ENCODE data around the gene PSMA8.

DNA sequence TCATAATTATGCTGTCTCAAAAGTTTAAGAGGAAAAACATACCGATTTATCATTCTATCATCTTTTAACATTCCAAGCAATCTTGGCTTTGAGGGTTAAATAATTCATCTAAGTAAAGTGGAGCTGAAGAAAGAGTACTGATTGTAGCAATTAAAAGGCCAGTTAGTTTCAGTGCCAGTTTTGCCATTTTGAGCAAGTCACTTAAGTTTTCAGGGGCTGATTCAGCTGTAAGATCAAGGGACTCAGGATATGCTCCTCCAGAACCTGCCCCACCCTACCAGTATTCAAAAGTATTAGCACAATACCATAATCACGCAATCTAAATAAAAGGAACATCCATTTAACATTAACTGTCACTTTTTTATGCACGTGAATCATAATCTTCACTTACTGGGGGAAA, 45.2 kb upstream of the PSMA8 start:
- TF ChIP-seq POLR2AphosphoS5 (IDR thresholded peaks at IDR 0.05): no peak
- TF ChIP-seq, protein P1, sequence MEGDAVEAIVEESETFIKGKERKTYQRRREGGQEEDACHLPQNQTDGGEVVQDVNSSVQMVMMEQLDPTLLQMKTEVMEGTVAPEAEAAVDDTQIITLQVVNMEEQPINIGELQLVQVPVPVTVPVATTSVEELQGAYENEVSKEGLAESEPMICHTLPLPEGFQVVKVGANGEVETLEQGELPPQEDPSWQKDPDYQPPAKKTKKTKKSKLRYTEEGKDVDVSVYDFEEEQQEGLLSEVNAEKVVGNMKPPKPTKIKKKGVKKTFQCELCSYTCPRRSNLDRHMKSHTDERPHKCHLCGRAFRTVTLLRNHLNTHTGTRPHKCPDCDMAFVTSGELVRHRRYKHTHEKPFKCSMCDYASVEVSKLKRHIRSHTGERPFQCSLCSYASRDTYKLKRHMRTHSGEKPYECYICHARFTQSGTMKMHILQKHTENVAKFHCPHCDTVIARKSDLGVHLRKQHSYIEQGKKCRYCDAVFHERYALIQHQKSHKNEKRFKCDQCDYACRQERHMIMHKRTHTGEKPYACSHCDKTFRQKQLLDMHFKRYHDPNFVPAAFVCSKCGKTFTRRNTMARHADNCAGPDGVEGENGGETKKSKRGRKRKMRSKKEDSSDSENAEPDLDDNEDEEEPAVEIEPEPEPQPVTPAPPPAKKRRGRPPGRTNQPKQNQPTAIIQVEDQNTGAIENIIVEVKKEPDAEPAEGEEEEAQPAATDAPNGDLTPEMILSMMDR (IDR thresholded peaks at IDR 0.05 in 8 of 11, conservative IDR thresholded peaks at IDR 0.05 in 3 of 11): no peak
